ENCODE measurements around the gene LKAAEAR1. TPM values are rescaled to one million over a fixed set of nuclear protein-coding genes. Genes with fewer than 3 reads are reported as not detected.

The LKAAEAR1 gene
- total and polyA plus RNA-seq, 12 donors: 0.12 TPM; not detected in 11

DNA sequence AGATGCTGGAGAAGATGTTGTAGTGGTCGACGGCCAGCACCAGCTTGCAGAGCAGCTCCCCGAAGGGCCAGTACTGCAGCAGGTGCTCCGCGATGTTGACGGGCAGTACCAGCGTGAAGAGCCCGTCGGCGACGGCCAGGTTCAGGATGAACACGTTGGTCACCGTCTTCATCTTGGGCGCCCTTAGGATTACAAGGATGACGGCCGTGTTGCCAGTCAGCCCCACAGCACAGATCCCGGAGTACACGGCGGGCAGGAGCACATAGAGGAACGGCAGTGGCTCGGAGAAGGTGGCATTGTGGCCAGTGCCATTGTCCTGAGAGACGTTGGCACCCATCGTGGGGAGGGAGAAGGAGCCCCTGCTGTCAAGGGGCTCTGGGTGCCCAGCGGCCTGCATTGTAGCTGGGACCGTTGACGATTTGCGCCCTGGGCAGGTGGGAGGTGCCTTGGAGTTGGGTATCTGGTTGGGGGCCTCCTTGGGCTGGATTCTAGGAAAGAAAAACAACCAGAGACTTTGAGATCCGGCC, 22.3 kb upstream of the LKAAEAR1 start:
- Histone ChIP-seq H3K4me1 (peaks cover 0 to 13% (median 12%) of the 10 kb centered on the region in 9 donors), H3K27me3 (peaks cover 19 to 48% (median 34%) of the 10 kb centered on the region in 7 donors), H3K9me3 (no peaks in the 10 kb centered on the region), H3K36me3 (no peaks in the 10 kb centered on the region), H3K27ac (no peak overlapping the region), H3K4me3 (no peak overlapping the region)
- TF ChIP-seq, protein P1, sequence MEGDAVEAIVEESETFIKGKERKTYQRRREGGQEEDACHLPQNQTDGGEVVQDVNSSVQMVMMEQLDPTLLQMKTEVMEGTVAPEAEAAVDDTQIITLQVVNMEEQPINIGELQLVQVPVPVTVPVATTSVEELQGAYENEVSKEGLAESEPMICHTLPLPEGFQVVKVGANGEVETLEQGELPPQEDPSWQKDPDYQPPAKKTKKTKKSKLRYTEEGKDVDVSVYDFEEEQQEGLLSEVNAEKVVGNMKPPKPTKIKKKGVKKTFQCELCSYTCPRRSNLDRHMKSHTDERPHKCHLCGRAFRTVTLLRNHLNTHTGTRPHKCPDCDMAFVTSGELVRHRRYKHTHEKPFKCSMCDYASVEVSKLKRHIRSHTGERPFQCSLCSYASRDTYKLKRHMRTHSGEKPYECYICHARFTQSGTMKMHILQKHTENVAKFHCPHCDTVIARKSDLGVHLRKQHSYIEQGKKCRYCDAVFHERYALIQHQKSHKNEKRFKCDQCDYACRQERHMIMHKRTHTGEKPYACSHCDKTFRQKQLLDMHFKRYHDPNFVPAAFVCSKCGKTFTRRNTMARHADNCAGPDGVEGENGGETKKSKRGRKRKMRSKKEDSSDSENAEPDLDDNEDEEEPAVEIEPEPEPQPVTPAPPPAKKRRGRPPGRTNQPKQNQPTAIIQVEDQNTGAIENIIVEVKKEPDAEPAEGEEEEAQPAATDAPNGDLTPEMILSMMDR (IDR thresholded peaks at IDR 0.05): no peak
- DNase-seq (no peak), ATAC-seq (no peak)
- intact Hi-C loops (cut with DNase I): no loop called here
- 88 to 90% methylated on average over 28 of the region's 28 CpGs for WGBS, 2 donors

DNA sequence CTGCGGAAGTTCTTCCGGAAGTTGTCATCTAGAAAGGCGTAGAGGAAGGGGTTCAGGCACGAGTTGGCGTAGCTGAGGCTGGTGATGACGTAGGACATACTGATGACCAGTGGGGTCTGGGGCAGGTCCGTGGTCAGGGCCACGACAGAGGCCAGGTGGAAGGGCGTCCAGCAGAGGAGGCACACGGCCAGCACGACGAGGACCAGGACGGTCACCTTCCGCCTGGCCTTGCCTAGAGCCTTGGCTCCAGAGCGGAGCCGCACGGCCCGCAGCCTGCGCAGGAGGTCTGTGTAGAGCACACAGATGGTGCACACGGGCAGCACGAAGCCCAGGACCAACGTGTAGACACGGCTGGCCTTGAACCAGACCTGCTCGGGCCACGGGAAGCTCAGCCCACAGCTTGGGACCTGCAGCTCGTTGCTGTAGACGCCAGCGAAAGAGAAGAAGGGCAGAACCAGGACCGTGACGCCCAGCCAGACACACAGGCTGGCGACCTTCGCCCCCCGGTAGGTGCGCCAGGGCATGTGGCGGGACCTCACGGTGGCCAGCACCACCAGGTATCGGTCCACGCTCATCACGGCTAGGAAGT, 21.7 kb upstream of the LKAAEAR1 start:
- ATAC-seq (no peak), DNase-seq (no peak)
- intact Hi-C loops (cut with DNase I): no loop called here
- Histone ChIP-seq H3K27ac (no peak overlapping the region), H3K27me3 (peaks cover 23 to 54% (median 40%) of the 10 kb centered on the region in 7 donors), H3K4me1 (peaks cover 0 to 13% (median 12%) of the 10 kb centered on the region in 9 donors), H3K9me3 (no peaks in the 10 kb centered on the region), H3K36me3 (no peaks in the 10 kb centered on the region), H3K4me3 (no peak overlapping the region)
- TF ChIP-seq, protein P1 (IDR thresholded peaks at IDR 0.05): no peak
- WGBS, 2 donors: 92% methylated on average over 39 of the region's 39 CpGs

DNA sequence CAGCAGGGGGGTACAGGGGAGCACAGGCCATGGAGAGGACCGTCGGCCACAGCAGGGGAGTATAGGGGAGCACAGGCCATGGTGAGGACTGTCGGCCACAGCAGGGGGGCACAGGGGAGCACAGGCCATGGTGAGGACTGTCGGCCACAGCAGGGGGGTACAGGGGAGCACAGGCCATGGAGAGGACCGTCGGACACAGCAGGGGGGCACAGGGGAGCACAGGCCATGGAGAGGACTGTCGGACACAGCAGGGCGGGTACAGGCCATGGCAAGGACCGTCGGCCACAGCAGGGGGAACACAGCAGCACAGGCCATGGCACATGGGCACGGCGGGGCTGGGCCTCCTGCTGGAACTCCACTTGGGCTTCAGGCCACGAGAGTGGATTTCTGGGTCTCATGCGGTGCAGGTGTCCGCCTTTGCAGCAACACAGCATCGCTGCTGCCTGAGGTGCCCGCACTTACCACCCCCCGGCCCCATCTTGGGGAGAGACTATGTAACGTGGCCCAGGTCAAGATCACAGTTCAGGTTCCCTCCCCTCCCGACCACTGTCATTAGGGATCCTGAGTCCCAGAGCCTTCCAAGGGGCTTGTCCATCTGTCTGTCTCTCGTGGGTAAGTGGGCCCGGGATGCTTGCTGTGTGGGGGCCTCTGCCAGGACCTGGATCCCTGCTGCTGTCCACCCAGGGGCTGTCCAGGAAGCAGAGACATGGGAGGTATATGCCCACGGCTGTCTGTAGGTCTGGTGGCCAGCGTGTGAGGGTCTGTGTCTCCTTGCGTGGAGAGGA, 20.7 kb upstream of the LKAAEAR1 start:
- Histone ChIP-seq H3K4me1 (peaks cover 0 to 13% (median 12%) of the 10 kb centered on the region in 9 donors), H3K27ac (no peak overlapping the region), H3K27me3 (peaks cover 29 to 63% (median 50%) of the 10 kb centered on the region in 7 donors), H3K9me3 (no peaks in the 10 kb centered on the region), H3K36me3 (no peaks in the 10 kb centered on the region), H3K4me3 (no peak overlapping the region)
- intact Hi-C loops (cut with DNase I): no loop called here
- DNase-seq (no peak), ATAC-seq (no peak)
- TF ChIP-seq, protein P1 (IDR thresholded peaks at IDR 0.05): no peak
- 82 to 87% methylated on average over 25 of the region's 25 CpGs for WGBS, 2 donors

DNA sequence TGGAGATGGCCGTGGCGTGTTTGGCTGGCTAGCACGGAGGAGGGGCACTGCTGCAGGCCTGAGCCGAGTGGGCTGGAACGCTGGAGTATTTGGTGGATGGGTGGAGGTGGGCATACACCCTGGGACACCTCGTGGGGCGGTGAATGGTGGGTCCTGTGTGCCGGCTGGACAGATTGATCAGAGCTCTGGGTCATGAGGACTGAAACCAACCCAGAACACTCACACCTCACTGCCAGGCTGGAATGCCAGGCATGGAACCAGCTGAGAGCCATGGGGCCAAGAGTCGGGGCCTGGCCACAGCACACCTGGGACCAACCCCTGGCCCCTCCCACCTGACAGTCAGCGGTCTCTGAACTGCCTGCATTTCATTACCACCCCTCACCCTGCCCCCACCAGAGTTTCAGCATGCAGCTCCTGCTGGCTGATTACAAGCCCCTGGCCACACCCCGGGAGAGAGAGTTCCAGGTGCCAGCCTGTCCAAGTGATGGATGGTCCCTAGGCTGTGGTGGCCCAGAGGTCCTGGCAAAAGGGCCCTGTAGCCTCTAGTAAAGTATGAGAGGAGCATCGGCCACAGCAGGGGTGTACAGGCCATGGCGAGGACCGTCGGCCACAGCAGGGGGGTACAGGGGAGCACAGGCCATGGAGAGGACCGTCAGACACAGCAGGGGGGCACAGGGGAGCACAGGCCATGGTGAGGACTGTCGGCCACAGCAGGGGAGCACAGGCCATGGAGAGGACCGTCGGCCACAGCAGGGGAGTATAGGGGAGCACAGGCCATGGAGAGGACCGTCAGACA, 19.9 kb upstream of the LKAAEAR1 start:
- Histone ChIP-seq H3K9me3 (no peaks in the 10 kb centered on the region), H3K4me1 (peaks cover 0 to 13% (median 12%) of the 10 kb centered on the region in 9 donors), H3K27me3 (peaks cover 29 to 64% (median 50%) of the 10 kb centered on the region in 7 donors), H3K36me3 (peaks cover 0 to under 1% (median 0%) of the 10 kb centered on the region in 9 donors), H3K27ac (no peak overlapping the region), H3K4me3 (no peak overlapping the region)
- no peak for ATAC-seq
- WGBS, 2 donors: 64% methylated on average over 20 of the region's 20 CpGs
- TF ChIP-seq, protein P1 (IDR thresholded peaks at IDR 0.05): no peak
- no peak for DNase-seq
- intact Hi-C loops (cut with DNase I): no loop called here

Measured in heart right ventricle (tissue), 16 donors.